Endothelial cell of hepatic sinusoid (primary cell): ENCODE results near the gene GP1BA.

Experiments
- in situ Hi-C: cut with HindIII; loops from 2 replicates; pipeline ENCODE4 v1.10.0; 2017; ENCODE audit warnings: low sequenced_read_pairs

Gene GP1BA

DNA sequence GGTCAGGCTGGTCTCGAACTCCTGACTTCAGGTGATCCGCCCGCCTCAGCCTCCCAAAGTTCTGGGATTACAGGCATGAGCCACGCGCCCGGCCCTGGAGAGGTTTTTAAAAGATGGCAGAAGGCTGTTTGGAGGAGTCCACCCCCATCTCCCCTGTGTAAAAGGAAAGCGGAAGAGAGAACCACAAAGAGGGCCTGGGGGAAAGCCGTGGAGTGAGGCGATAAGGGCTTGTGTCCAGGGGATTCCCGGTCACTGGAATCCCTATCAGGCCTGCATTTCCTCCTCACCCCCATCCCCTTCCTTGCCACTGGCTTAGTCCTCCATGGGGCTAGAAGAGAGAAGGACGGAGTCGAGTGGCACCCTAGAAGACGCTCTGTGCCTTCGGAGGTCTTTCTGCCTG, at the start of gene GP1BA:
Gene GP1BA, plus strand, starts transcription at position 315 of the 400 bp plus-strand sequence. CDS start 328 bp downstream, outside the sequence.
- in situ Hi-C loops: no loop called here

- in situ Hi-C loops: no loop called here
Observed at GRCh38 chr17:4884489-4884888, 47.6 kb upstream of the GP1BA start.

- in situ Hi-C loops: no loop called here
Observed at GRCh38 chr17:4886830-4887229, 45.2 kb upstream of the GP1BA start.

DNA sequence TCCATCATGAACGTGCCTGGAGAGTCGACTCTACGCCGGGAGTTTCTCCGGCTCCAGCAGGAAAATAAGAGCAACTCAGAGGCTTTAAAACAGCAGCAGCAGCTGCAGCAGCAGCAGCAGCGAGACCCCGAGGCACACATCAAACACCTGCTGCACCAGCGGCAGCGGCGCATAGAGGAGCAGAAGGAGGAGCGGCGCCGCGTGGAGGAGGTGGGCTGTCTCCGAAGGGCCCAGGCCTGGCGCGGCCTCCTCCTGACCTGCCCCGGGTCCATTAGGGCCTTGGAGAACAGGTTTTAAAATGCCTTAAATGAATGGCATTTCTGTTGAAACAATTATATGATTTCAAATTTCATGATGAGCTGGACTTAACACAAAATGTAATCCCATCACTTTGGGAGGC, 44.5 kb upstream of the GP1BA start:
- in situ Hi-C loops: no loop called here

- in situ Hi-C loops: no loop called here
Observed at GRCh38 chr17:4891411-4892410, 40.4 kb upstream of the GP1BA start.

- in situ Hi-C loops: no loop called here
Observed at GRCh38 chr17:4892499-4893221, 39.4 kb upstream of the GP1BA start.

- in situ Hi-C loops: no loop called here
Observed at GRCh38 chr17:4893272-4893671, 38.8 kb upstream of the GP1BA start.

GRCh38 chr17:4893721-4894560, 38.1 kb upstream of the GP1BA start:
- in situ Hi-C loops: no loop called here

DNA sequence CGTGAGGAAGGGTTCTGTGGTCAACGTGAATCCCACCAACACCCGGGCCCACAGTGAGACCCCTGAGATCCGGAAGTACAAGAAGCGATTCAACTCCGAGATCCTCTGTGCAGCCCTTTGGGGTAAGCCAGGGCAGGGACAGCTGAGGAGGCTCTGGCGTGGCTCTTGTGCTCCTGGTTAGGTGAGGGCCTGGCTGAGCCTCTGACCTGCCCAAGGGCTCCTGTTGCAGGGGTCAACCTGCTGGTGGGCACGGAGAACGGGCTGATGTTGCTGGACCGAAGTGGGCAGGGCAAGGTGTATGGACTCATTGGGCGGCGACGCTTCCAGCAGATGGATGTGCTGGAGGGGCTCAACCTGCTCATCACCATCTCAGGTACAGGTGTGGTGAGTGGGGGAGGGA, 37.0 kb upstream of the GP1BA start:
- in situ Hi-C loops: no loop called here

DNA sequence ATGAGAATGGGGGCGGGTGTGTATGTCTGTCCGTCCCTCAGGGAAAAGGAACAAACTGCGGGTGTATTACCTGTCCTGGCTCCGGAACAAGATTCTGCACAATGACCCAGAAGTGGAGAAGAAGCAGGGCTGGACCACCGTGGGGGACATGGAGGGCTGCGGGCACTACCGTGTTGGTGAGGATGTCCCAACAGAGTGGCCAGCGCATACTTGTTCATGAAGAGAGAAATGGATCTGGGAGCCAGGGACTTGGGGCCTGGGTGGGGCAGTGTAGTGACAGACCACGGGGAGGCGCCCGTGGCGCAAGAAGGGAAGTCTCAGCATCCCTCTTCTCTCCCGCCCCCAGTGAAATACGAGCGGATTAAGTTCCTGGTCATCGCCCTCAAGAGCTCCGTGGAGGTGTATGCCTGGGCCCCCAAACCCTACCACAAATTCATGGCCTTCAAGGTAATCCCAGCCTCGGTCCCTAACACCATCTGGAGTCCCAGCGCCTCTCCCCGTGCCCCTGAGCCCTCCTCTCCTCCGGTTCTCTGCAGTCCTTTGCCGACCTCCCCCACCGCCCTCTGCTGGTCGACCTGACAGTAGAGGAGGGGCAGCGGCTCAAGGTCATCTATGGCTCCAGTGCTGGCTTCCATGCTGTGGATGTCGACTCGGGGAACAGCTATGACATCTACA, 36.3 kb upstream of the GP1BA start:
- in situ Hi-C loops: no loop called here

- in situ Hi-C loops: no loop called here
Observed at GRCh38 chr17:4896332-4897197, 35.5 kb upstream of the GP1BA start.

DNA sequence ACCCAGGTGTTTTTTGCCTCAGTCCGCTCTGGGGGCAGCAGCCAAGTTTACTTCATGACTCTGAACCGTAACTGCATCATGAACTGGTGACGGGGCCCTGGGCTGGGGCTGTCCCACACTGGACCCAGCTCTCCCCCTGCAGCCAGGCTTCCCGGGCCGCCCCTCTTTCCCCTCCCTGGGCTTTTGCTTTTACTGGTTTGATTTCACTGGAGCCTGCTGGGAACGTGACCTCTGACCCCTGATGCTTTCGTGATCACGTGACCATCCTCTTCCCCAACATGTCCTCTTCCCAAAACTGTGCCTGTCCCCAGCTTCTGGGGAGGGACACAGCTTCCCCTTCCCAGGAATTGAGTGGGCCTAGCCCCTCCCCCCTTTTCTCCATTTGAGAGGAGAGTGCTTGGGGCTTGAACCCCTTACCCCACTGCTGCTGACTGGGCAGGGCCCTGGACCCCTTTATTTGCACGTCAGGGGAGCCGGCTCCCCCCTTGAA, 34.8 kb upstream of the GP1BA start:
- in situ Hi-C loops: no loop called here

DNA sequence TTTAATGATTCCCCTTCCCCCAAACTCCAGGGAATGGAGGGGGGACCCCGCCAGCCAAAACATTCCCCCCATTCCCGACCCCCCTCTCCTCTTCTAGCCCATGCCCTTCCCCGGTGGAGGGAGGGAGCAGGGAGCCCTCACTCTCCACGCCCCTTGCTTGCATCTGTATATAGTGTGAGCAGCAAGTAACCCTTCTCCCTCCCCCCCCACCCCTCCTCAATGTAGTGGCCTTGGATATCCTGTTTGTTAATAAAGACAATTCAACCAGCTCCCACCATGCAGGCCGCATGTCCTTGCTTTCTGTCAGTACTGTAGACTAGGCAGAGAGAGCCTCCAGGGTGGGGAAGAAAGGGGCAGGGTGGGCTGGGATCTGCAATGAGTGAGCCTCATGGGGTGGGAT, 34.3 kb upstream of the GP1BA start:
- in situ Hi-C loops: no loop called here

DNA sequence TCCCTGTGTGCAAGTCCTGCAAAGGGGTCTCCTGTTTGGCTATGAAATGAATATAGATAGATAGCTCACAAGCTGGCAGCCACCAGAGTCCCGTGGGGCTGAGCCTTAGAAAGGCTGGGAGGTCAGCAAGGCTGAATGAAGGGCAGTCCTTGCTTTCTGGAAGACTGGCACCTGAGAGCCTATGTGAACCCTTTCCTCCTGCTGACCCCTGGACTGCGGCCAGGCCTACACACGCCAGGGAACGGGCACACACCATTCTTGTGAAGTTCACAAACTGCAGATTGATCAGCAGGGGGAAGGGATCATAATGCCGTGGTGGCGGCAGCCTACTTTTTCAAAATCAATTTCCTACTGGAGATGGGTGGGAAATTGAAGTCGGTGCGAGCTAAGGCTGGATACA, 33.7 kb upstream of the GP1BA start:
- in situ Hi-C loops: no loop called here

- in situ Hi-C loops: no loop called here
Observed at GRCh38 chr17:4898927-4899326, 33.1 kb upstream of the GP1BA start.

DNA sequence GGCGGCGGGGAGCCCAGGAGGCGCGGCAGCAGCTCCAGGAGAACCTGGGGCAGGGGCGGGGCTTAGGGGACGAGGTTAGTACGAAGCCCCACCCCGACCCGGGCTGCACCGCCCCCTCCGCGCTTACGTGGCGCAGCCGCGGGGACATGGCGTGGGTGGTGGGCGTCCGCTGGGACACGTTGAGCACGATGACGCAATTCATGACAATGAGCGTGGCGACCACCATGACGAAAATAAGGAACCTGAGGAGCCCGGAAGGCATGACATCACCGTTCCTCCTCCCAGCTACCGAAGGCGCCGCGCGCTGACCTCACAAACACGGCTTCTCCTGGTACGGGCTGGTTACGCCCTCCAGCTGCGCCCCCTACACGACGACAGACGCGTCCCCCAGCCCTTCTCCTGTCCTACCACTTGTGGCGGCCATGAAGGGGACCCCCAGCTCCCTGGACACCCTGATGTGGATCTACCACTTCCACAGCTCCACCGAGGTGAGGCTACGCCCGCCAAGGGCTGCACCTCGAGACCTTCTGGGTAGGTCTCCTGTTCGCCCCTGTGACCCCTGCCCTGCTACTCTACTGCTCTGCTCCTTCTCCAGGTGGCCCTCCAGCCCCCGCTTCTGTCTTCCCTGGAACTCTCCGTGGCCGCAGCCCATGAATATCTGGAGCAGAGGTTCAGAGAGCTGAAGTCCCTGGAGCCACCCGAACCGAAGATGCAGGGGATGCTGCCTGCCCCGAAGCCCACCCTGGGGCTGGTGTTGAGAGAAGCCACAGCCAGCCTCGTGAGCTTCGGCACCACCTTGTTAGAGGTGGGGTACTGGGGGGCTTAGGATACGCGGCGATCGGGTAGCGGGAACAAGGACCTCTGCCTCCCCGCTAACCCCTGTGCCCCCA, 32.5 kb upstream of the GP1BA start, which contains the start of gene C17orf107:
Gene C17orf107, plus strand, starts transcription at position 196 of the 890 bp plus-strand sequence. Its CDS starts 227 bp downstream, at position 423.
- in situ Hi-C loops: no loop called here

DNA sequence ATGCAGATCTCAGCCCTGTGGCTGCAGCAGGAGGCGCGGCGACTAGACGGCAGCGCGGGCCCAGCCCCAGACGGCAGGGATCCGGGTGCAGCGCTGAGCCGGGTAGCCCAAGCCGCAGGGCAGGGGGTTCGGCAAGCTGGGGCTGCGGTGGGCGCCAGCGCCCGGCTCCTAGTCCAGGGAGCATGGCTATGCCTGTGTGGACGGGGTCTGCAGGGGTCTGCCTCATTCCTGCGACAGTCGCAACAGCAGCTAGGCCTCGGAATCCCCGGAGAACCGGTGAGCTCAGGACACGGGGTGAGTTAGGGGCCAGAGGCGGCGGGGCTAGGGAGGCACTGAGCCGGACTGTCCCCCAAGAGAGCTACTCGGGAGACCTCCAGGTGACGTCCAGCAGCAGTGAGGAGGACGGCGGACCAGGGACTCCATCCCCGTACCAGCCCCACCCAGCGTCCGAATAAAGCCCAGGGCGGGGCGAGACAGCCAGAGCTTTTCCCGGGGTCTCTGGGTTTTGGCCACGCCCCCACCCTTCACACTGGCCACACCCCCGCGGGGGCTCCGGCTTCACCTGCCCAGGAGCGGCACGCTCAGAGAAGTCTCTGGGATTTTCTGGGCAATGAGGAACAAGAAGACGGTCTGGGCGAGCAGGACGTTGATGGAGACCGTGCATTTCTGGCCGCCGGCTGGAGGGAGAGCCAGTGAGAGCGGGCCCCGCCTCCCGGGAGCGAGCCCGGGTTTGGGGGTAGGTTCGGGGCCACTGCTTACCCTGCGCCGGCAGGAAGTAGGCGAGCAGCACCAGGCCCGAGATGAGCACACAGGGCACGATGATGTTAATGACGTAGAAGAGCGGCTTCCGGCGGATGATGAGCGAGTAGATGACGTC, 31.6 kb upstream of the GP1BA start:
- in situ Hi-C loops: no loop called here
